ENCODE measurements around the gene MTOR.

- TF ChIP-seq EP300 (IDR thresholded peaks at IDR 0.05): no peak
- no peak for TF ChIP-seq CTCF (IDR thresholded peaks at IDR 0.05)
- no peak for TF ChIP-seq POLR2A (IDR thresholded peaks at IDR 0.05)
These were observed 36.3 kb upstream of the MTOR start for GRCh38 chr1:11298390-11299224.
